Renal cortex interstitium (tissue), 11 donors: ENCODE data around the gene PRR35. TPM values are rescaled to one million over a fixed set of nuclear protein-coding genes. Genes with fewer than 3 reads are reported as not detected.

Experiments
- DNase-seq, 11 donors: peaks; one replicate each; pipeline ENCODE4 v3.0.0-alpha.2; 2013; ENCODE audit warnings: low read depth in 9 of 11, low spot score in 4 of 11; ENCODE audit errors: extremely low read depth in 1 of 11
- polyA plus RNA-seq, 3 donors: library from polyadenylated mRNA; unstranded; fragments of 120-200 nt; gene quantifications; one replicate each; pipeline ENCODE4 v1.2.1, GENCODE V29; 2013; ENCODE audit not compliant: insufficient read length in 3 of 3

The PRR35 gene
- polyA plus RNA-seq, 3 donors = 5.7 to 14.0 (median 14.0) TPM

- no peak for DNase-seq
These were observed 19.4 kb upstream of the PRR35 start for GRCh38 chr16:540645-541340.

DNA sequence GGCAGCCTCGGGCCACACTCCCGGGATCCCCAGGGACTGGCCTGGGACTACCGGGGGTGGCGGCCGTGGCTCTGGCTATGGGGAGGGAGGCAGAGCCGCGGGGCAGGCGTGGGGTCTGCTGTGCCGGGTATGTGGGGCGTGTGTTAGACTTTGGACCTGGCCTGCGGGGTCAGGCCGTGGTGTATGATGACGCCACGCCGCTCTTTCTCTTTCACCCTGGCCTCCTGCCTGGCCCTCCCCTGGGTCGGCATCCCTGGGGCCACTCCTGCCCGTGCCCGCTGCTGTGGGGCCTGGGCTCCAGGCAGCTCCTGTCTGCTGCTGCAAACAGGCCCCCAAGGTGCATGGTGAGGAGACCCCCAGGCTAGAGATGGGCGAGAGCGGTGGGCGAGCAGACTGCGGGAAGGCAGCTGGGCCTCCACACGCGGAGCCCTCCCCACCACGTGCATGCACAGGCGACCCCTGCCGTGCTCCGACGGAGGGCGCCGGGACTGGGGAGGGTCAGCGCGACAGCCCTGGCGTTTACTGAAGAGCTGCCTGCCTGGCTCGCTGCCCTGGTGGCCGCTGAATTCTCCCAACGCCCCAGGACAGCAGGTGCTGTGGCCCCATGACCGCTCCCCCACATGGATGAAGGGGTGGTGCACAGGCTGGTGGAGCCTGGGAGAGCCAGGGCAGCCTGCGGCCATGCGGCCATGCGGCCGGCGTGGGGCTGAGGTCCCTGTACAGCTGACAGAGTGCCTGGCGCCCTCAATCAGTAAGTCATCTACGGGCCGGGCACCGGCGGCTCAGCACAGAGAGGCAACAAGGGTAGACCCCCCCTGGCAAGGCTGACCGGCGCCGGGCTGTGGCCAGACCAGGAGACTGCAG lies 16.7 kb upstream of the PRR35 start:
- DNase-seq = no peak

DNA sequence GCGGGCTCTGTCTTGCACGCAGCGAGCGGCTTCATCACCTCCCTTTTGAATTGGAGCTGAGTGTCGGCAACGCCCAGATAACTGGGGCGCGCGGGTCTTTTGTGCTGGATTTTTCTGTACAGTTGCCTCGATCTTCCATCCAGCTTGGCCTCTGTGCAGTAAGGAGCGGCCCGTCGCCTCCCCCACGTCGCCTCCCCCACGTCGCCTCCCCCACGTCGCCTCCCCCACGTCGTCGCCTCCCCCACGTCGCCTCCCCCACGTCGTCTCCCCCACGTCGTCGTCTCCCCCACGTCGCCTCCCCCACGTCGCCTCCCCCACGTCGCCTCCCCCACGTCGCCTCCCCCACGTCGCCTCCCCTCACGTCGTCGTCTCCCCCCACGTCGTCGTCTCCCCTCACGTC lies 15.7 kb upstream of the PRR35 start:
- DNase-seq = no peak

- no peak for DNase-seq
These were observed 13.1 kb upstream of the PRR35 start for GRCh38 chr16:546909-547770.

DNA sequence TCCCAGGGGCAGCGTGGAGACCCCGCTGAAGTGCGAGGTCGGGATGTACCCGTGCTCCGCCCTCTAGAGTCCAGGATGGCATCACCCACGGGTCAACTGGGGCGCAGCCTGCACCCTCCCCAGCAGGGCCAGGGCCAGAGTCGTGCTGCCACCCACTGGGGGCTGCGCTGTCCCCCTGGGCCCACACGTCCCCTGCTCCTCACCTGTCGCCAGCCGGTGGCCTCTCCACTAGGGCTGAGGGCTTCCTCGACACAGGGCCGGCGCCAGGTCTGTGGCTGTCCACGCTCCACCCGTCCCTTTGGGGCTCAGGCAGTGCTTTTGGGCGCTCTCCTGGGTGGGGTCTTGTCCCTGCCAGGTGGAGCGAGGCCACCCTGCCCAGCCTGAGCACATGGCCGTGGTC lies 11.6 kb upstream of the PRR35 start:
- no peak for DNase-seq

- DNase-seq = no peak
These were observed 10.5 kb upstream of the PRR35 start for GRCh38 chr16:549544-550263.

- no peak for DNase-seq
These were observed 9.0 kb upstream of the PRR35 start for GRCh38 chr16:551210-551609.

- no peak for DNase-seq
These were observed 8.0 kb upstream of the PRR35 start for GRCh38 chr16:552171-552570.

GRCh38 chr16:553601-554296 lies 6.4 kb upstream of the PRR35 start:
- DNase-seq = no peak

DNA sequence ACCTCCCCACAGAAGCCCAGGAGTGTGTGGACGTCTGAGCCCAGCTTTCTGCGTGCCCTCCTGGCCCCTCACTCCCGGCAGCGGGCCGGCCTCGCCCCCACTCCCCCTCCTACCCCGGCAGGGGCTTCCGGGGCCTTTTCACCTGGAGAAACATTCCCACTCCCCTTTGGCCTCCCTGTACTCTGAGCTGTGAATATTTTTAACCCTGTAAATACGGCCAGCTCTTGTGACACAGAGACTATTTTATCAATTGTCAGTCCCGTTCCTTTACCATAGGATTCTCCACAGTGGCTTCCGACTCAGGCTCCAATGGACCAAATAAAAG lies 5.9 kb upstream of the PRR35 start:
- no peak for DNase-seq

DNA sequence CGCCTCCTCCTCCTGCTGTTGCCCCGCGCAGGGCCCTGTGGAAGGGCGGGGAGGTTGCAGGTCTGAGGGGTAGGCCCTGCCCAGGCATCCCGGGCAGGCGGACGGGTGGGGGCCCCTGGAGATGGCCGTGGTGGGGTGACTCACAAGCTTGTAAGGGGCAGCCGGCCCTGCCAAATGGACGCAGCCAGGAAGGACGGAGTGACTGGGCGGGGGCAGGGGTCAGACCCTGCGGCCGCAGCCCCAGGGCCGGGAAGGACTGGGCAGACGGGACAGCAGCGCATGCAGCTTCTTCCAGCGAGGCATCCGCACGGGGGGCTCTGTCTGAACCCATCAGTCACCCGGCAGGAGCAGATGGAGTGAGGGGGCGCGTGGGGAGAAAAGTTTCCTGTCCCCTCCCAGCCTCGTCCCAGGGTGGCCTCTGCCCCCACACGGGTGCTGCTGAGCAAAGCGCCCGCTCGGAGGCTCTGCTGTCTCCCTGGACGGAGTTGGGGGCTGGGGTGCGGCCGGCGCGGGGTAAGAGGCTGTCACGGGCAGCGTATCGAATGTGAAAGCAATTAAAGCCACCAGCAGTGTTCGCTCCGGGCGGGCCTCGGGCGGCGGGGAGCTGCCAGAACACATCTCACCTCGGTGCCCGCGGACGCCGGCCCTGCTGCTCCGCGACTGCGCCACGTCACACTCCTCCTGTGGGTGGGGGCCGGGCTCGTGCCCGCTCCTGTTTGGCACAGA lies 5.4 kb upstream of the PRR35 start:
- DNase-seq = no peak

GRCh38 chr16:555528-556473 lies 4.4 kb upstream of the PRR35 start:
- DNase-seq = no peak

DNA sequence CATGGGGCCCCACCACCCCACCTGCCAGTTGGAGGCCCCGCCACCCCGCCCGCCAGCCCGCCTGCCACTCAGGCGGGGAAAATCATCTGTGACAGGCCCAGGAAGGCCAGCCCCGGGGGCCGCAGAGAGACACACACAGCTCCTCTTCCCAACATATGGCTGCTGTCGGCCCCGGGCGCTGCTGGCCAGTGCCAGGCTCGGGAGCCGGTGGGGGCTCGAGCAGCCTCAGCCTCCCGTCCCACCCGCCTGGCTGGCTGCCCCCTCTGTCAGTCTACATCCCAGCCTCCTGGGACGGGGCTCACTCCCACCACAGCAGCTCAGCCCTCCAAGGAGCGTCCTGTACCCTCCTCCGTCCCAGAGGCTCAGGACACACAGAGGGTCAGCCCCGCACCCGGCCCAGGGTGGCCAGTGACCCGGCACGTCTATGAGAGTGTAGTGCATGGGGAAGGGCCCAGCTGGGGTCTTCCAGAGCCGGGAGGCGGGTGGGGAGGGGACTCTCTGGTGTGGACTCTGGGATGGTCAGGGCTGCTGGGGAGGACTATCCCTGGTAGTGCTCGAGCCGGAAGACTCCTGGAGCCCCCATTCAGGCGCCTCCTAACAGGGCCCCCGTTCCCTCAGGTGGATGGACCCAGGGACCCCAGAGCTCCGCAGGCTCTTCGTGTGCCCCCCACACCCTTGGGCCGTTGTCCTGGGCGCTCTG lies 3.6 kb upstream of the PRR35 start:
- DNase-seq = no peak

GRCh38 chr16:557463-558297 lies 2.5 kb upstream of the PRR35 start:
- no peak for DNase-seq

- no peak for DNase-seq
These were observed 1.7 kb upstream of the PRR35 start for GRCh38 chr16:558298-559020.
